Muscle of leg (tissue), 11 donors: ENCODE data around the gene CCDC124. TPM values are rescaled to one million over a fixed set of nuclear protein-coding genes. Genes with fewer than 3 reads are reported as not detected.
"Not testable (repeated sequence)": the region's sequence is repeated elsewhere in the genome, so short reads cannot be mapped to it uniquely, and the experiment has no call there.

Source experiments
- DNase-seq: peaks from one replicate; pipeline ENCODE4 v3.0.0; 2013
- H3K27ac ChIP-seq: one replicate; pipeline ENCODE4 v1.5.1; 2013; ENCODE audit warnings: mild to moderate bottlenecking, low read length, control low read depth
- H3K27me3 ChIP-seq: one replicate; pipeline ENCODE4 v1.6.1; 2013; ENCODE audit warnings: low read length; ENCODE audit not compliant: control insufficient read depth, insufficient read depth
- H3K36me3 ChIP-seq: one replicate; pipeline ENCODE4 v1.6.1; 2013; ENCODE audit warnings: low read length; ENCODE audit not compliant: control insufficient read depth, insufficient read depth
- H3K4me1 ChIP-seq: one replicate; pipeline ENCODE4 v1.6.1; 2013; ENCODE audit warnings: low read length; ENCODE audit not compliant: control insufficient read depth, insufficient read depth
- H3K4me3 ChIP-seq: one replicate; pipeline ENCODE4 v1.5.1; 2013; ENCODE audit warnings: low read length, control low read depth
- H3K9me3 ChIP-seq: replicated peaks from 2 replicates; pipeline ENCODE4 v1.6.1; 2013; ENCODE audit warnings: low read depth, low read length; ENCODE audit not compliant: control insufficient read depth
- WGBS: methylation state at CpG from one replicate; pipeline ENCODE4 v1.1.5; 2013; ENCODE audit warnings: missing lambda C conversion rate; ENCODE audit not compliant: insufficient coverage; 5-methylcytosine and 5-hydroxymethylcytosine counted together
- polyA plus RNA-seq, 8 donors: library from polyadenylated mRNA; unstranded; fragments of 120-200 nt; gene quantifications; one replicate each; pipeline versions ENCODE4 v1.2.1 to v1.2.3, GENCODE V29; 2013; ENCODE audit warnings: inconsistent platforms in 1 of 8, low replicate concordance in 1 of 8; ENCODE audit not compliant: insufficient read length in 8 of 8, insufficient read depth in 1 of 8
- total RNA-seq: library from RNA; stranded (reverse); fragments of 120-200 nt; gene quantifications from one replicate; pipeline ENCODE4 v1.2.4, GENCODE V29; 2013

The CCDC124 gene
- total and polyA plus RNA-seq, 9 donors = 16.4 to 78.0 (median 68.9) TPM

DNA sequence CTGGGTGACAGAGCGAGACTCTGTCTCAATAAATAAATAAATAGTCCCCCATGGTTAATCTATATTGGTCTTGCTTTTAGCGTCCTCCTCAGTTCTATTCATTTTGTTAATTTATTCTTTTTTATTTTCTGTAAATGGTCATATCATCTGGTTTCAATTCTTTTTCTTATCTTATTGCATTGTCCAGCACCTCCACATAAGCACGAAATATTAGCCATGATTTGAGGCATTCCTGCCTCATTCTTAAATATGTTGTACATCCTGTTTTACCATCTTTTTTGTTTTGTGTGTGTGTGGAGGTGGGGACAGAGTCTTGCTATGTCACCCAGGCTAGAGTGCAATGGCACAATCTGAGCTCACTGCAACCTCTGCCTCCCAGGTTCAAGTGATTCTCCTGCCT is 24.6 kb upstream of the CCDC124 start:
- no peak for DNase-seq
- WGBS = no CpG with 5 or more reads among the region's 3 CpGs
- Histone ChIP-seq H3K4me1 (no peaks in the 10 kb centered on the region), H3K36me3 (no peaks in the 10 kb centered on the region), H3K9me3 (peaks cover 5% of the 10 kb centered on the region), H3K27me3 (no peaks in the 10 kb centered on the region), H3K27ac (no peak overlapping the region), H3K4me3 (no peak overlapping the region)

DNA sequence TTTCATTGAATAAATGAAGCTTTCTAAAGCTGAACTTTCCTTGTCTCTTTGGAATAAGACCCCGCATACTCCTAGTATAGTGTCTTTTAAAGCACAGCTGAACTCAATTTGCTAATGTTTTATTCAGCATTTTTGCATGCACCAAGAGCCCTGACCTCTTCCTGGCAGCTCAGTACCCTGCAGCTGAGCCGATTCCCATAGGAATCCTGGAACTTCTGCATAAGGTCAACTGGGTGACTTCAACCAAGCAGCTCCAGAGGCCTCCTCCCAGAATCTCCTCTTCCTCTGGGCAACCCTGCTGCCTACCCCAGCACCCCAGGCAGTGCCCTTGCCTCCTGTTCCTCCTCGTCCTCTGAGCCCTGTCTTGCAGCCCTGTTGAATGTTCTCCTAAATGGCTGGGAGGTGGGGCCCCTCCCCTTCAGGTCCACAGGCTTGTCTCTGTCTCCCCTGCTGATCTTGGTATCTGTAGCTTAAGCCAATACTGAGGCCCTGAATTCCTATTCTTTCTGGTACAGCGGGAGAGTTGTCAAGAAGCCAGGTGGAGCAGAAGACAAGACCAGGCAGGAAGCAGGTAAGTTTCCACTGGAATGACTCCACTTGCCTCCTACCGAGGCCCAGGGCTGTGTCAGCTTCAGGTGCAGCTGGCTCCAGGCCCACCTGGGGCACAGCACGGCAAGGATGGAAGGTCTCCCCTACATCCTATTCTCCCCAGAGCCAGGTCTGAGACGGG is 23.6 kb upstream of the CCDC124 start:
- Histone ChIP-seq H3K4me1 (no peaks in the 10 kb centered on the region), H3K27ac (no peak overlapping the region), H3K36me3 (no peaks in the 10 kb centered on the region), H3K27me3 (no peaks in the 10 kb centered on the region), H3K9me3 (peaks cover 11% of the 10 kb centered on the region), H3K4me3 (no peak overlapping the region)
- 62% methylated on average over 7 of the region's 7 CpGs for WGBS
- no peak for DNase-seq

DNA sequence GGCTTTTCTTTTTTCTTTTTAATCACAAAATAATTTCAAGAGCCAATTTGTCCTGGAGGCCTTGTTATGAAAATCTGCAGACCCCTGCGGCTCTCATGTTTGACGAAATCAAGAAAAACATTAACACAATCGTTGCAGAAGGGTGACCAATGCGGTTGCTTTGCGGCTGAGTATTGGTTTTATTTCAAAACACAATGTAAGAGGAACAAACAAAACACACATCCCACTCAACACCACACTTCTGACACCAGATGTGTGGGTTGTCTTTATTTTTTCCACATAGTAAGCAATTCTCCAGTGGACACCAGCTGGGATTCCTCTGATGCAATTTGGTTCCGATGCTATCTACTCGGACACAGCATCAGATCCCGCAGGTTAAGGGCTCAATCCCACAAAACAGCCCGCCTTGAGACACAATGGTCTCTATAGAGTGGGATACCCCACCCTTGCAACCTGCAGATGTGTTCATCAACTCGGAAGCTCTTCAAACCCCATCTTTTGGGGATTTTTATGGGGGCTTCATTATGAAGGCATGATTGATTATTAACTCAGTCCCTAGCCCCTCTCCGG is 21.9 kb upstream of the CCDC124 start:
- DNase-seq = no peak
- H3K27ac ChIP-seq = no peak overlapping the region
- no peaks in the 10 kb centered on the region for H3K36me3 ChIP-seq
- H3K4me1 ChIP-seq = no peaks in the 10 kb centered on the region
- H3K4me3 ChIP-seq = no peak overlapping the region
- 92% methylated on average over 2 of the region's 11 CpGs for WGBS
- H3K9me3 ChIP-seq = peaks cover 11% of the 10 kb centered on the region
- H3K27me3 ChIP-seq = no peaks in the 10 kb centered on the region

DNA sequence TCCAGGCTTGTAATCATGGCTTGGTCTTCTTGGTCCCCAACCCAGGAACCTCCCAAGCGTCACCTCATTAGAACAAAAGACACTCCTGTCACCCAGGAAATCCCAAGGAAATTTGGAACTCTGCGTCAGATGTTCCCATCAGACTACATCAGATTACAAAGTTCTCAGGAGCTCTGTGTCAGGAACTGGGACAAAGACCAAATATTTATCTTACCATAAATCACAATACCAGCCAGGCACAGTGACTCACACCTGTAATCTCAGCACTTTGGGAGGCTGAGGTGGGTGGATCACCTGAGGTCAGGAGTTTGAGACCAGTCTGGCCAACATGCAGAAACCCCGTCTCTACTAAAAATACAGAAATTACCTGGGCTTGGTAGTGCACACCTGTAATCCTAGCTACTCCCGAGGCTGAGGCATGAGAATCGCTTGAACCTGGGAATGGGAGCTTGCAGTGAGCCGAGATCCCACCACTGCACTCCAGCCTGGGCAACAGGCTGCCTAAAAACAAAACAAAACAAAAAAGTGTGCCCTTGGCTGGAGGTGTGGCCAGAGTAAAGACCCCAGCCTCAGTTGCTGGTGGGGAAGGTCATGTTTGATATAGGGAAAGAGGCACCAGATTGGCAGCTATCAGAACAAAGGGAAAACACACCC is 16.7 kb upstream of the CCDC124 start:
- Histone ChIP-seq H3K4me3 (no peak overlapping the region), H3K9me3 (peaks cover 9% of the 10 kb centered on the region), H3K27ac (no peak overlapping the region), H3K27me3 (no peaks in the 10 kb centered on the region), H3K36me3 (no peaks in the 10 kb centered on the region), H3K4me1 (no peaks in the 10 kb centered on the region)
- no peak for DNase-seq
- WGBS = 94% methylated on average over 3 of the region's 6 CpGs

DNA sequence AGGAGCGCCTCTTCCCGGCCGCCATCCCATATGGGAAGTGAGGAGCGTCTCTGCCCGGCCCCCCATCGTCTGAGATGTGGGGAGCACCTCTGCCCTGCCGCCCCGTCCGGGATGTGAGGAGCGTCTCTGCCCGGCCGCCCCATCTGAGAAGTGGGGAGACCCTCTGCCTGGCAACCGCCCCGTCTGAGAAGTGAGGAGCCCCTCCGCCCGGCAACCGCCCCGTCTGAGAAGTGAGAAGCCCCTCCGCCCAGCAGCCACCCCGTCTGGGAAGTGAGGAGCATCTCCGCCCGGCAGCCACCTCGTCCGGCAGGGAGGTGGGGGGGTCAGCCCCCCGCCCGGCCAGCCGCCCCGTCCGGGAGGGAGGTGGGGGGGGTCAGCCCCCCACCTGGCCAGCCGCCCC is 14.7 kb upstream of the CCDC124 start:
- H3K4me3 ChIP-seq, DNase-seq, H3K4me1 ChIP-seq, H3K27me3 ChIP-seq, H3K9me3 ChIP-seq, H3K36me3 ChIP-seq, H3K27ac ChIP-seq: not testable (repeated sequence)
- WGBS = 91% methylated on average over 6 of the region's 30 CpGs

DNA sequence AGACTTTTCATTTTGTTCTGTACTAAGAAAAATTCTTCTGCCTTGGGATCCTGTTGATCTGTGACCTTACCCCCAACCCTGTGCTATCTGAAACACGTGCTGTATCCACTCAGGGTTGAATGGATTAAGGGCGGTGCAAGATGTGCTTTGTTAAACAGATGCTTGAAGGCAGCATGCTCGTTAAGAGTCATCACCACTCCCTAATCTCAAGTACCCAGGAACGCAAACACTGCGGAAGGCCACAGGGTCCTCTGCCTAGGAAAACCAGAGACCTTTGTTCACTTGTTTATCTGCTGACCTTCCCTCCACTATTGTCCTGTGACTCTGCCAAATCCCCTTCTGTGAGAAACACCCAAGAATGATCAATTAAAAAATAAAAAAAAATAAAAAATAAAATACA is 13.7 kb upstream of the CCDC124 start:
- not testable (repeated sequence) for H3K27me3 ChIP-seq, H3K9me3 ChIP-seq, H3K27ac ChIP-seq, H3K4me3 ChIP-seq, H3K36me3 ChIP-seq, DNase-seq, H3K4me1 ChIP-seq
- WGBS = no CpG with 5 or more reads among the region's 5 CpGs

DNA sequence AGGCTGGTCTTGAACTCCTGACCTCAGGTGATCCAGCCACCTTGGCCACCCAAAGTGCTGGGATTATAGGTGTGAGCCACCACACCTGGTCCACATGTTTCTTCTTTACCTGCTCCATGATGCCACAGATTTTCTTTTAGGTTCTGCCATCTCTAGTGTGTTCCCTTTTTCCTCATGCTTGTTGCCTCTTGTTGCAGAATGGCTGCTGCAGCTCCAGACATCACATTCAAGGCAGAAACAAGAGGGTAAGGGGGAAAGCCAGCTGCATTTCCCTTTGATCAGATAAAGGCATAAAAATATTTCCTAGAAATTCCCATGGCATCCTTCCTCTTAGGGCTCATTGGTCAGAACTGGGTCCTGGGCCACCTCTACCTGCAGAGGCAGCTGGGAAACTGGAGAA is 12.3 kb upstream of the CCDC124 start:
- no peak for DNase-seq
- Histone ChIP-seq H3K36me3 (no peaks in the 10 kb centered on the region), H3K9me3 (no peaks in the 10 kb centered on the region), H3K4me3 (no peak overlapping the region), H3K27me3 (no peaks in the 10 kb centered on the region), H3K4me1 (no peaks in the 10 kb centered on the region), H3K27ac (no peak overlapping the region)

DNA sequence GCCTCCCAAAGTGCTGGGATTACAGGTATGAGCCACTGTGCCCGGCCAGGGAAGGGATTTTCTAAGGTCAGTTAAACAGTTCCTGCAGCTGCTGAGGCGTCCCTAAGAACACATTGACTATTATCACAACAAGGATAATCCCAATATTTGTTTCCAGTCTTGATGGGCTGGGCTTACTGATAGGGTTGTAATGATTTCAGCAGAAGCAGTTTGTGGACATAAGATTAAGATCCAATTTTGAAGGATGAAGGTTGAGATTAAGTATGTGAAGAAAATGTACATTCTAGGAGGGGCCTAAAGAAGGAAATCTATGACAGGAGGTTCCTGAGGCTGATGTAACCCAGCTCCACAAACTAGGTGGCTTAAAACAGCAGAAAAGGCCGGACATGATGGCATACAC is 10.7 kb upstream of the CCDC124 start:
- no peak for DNase-seq
- H3K9me3 ChIP-seq = no peaks in the 10 kb centered on the region
- no peak overlapping the region for H3K4me3 ChIP-seq
- no peaks in the 10 kb centered on the region for H3K36me3 ChIP-seq
- H3K27me3 ChIP-seq = no peaks in the 10 kb centered on the region
- WGBS = 63% methylated on average over 1 of the region's 3 CpGs
- H3K4me1 ChIP-seq = no peaks in the 10 kb centered on the region
- no peak overlapping the region for H3K27ac ChIP-seq

DNA sequence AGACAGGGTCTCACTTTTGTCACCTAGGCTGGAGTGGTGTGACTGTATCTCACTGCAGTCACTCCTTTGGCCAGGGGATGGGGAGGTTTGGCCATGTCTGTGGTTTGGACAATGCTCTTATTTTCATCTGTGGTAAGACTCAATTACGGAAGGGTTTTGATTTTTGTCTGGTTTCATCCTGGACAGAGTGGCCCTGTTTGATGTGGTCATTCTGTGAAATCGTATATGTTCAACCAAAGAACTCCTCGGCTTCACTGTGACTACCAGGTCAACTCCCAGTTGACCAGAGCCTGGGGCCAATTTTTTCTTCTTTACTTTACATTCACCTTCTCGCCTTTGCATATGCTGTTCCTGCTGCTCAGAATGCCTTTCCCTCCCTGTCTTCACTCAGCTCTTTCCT is 6.8 kb upstream of the CCDC124 start:
- no peak for DNase-seq
- 82% methylated on average over 3 of the region's 4 CpGs for WGBS
- Histone ChIP-seq H3K27ac (no peak overlapping the region), H3K9me3 (no peaks in the 10 kb centered on the region), H3K27me3 (no peaks in the 10 kb centered on the region), H3K4me3 (no peak overlapping the region), H3K4me1 (no peaks in the 10 kb centered on the region), H3K36me3 (no peaks in the 10 kb centered on the region)

DNA sequence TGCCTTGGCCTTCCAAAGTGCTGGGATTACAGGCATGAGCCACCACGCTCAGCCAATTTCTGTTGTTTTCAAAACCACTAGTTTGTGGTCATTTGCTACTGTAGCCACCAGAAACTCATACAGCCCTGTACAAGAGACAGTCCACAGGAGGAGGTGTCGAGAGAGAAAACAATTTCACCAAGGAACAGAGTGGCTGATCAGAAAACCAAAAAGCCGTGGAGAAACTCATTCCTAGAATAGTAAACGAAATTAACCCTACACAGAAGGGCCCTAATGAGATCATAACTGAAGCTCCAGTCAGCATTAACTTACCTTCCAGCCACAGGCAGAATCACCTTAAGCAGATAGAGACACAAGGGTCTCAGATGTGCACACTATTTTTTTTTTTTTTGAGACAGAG is 3.8 kb upstream of the CCDC124 start:
- Histone ChIP-seq H3K36me3 (no peaks in the 10 kb centered on the region), H3K4me1 (peaks cover 16% of the 10 kb centered on the region), H3K27ac (no peak overlapping the region), H3K9me3 (no peaks in the 10 kb centered on the region), H3K4me3 (no peak overlapping the region), H3K27me3 (no peaks in the 10 kb centered on the region)
- DNase-seq = no peak
- WGBS = 55% methylated on average over 3 of the region's 4 CpGs
